DND-41 (cell line): ENCODE data around the gene CREB3L2.

Experiments used
- CTCF ChIP-seq: IDR thresholded peaks from 2 replicates; pipeline ENCODE4 v1.5.1; 2012; ENCODE audit warnings: borderline replicate concordance, low read length, moderate library complexity, mild to moderate bottlenecking; ENCODE audit not compliant: poor library complexity, severe bottlenecking; ENCODE audit errors: extremely low read depth
- EZH2 ChIP-seq: IDR thresholded peaks from 3 replicates; pipeline ENCODE4 v1.6.1; 2012; ENCODE audit warnings: borderline replicate concordance, low read depth, mild to moderate bottlenecking, moderate library complexity, low read length, inconsistent platforms; ENCODE audit not compliant: severe bottlenecking

- TF ChIP-seq CTCF = no peak
- TF ChIP-seq EZH2 = no peak
Measured at GRCh38 chr7:137891016-137891655, 110.8 kb downstream of the CREB3L2 start.
